H1 (cell line): ENCODE measurements around the gene SPG7. TPM values are rescaled to one million over a fixed set of nuclear protein-coding genes. Genes with fewer than 3 reads are reported as not detected.

Source experiments
- CTCF ChIA-PET: fragments of 300-600 bp; sonication (Branson Sonifier 250); formaldehyde crosslinking; loops from one replicate; lab custom pipeline; 2021; ENCODE audit not compliant: partially characterized antibody; lab: Charles Lee
- POLR2A ChIA-PET: fragments of 300-600 bp; sonication (Branson Sonifier 250); formaldehyde crosslinking; loops from one replicate; lab custom pipeline; 2021; ENCODE audit warnings: inconsistent platforms; ENCODE audit not compliant: partially characterized antibody; lab: Charles Lee
- DNase-seq, 2 experiments: peaks; one replicate each; pipeline versions ENCODE4 v3.0.0 to v3.0.0-alpha.2; 2010 to 2022; ENCODE audit warnings: low spot score in 2 of 2, low read depth in 1 of 2, mixed read lengths in 1 of 2
- FAIRE-seq: peaks from 2 replicates; lab custom pipeline; 2011; peaks lifted over from hg19 to GRCh38; lab: Jason Lieb, UNC
- H2AFZ ChIP-seq: 2 replicates; pipeline ENCODE4 v1.8.1; 2012; ENCODE audit warnings: low read length, inconsistent platforms
- H2AK5ac ChIP-seq: 2 replicates; pipeline ENCODE4 v1.6.1; 2013; ENCODE audit warnings: low read depth, low read length
- H2BK120ac ChIP-seq: replicated peaks from 2 replicates; pipeline ENCODE3; 2013; ENCODE audit warnings: low read depth, low read length, inconsistent platforms
- H2BK12ac ChIP-seq: 2 replicates; pipeline ENCODE4 v1.6.1; 2013; ENCODE audit warnings: low read depth, low read length
- H2BK15ac ChIP-seq: 2 replicates; pipeline ENCODE4 v1.6.1; 2013; ENCODE audit warnings: low read length
- H2BK20ac ChIP-seq: 2 replicates; pipeline ENCODE4 v1.6.1; 2013; ENCODE audit warnings: low read length
- H2BK5ac ChIP-seq: 2 replicates; pipeline ENCODE4 v1.6.1; 2013; ENCODE audit warnings: low read depth, low read length
- H3K14ac ChIP-seq: 2 replicates; pipeline ENCODE4 v1.6.1; 2013; ENCODE audit warnings: inconsistent platforms; ENCODE audit not compliant: insufficient read length
- H3K18ac ChIP-seq: 2 replicates; pipeline ENCODE4 v1.6.1; 2013; ENCODE audit warnings: low read length; ENCODE audit errors: extremely low read depth
- H3K23ac ChIP-seq: 2 replicates; pipeline ENCODE4 v1.6.1; 2013; ENCODE audit warnings: inconsistent platforms; ENCODE audit not compliant: insufficient read length
- H3K23me2 ChIP-seq: 2 replicates; pipeline ENCODE4 v1.6.1; 2013; ENCODE audit warnings: low read depth, low read length
- H3K27ac ChIP-seq: 2 replicates; pipeline ENCODE4 v1.6.1; 2011; ENCODE audit warnings: low read depth, low read length, inconsistent platforms
- H3K27me3 ChIP-seq, 4 experiments: replicated peaks in 1 of 4; 1 replicate in 1 of 4; 2 replicates in 3 of 4; pipeline versions ENCODE4 v1.6.1 to v1.8.1; 2011 to 2013; ENCODE audit warnings: low read length in 3 of 4, mild to moderate bottlenecking in 3 of 4, inconsistent platforms in 2 of 4, mixed read lengths in 2 of 4, moderate library complexity in 1 of 4; ENCODE audit not compliant: control insufficient read depth in 3 of 4, insufficient read depth in 3 of 4; ENCODE audit errors: extremely low read depth in 1 of 4
- H3K36me3 ChIP-seq, 4 experiments: 2 replicates each; pipeline versions ENCODE4 v1.6.1 to v1.8.1; 2011 to 2013; ENCODE audit warnings: mild to moderate bottlenecking in 4 of 4, low read length in 3 of 4, moderate library complexity in 2 of 4, control low read depth in 1 of 4, inconsistent platforms in 1 of 4; ENCODE audit not compliant: insufficient read depth in 4 of 4, control insufficient read depth in 2 of 4
- H3K4ac ChIP-seq: replicated peaks from 2 replicates; pipeline ENCODE3; 2013; ENCODE audit warnings: low read length, low read depth, mixed read lengths, inconsistent platforms; ENCODE audit not compliant: insufficient read length
- H3K4me1 ChIP-seq, 4 experiments: replicated peaks in 1 of 4; 1 replicate in 1 of 4; 2 replicates in 3 of 4; pipeline versions ENCODE4 v1.6.1 to v1.8.1; 2011 to 2013; ENCODE audit warnings: low read length in 3 of 4, inconsistent platforms in 2 of 4, mixed read lengths in 1 of 4; ENCODE audit not compliant: insufficient read depth in 4 of 4, control insufficient read depth in 3 of 4
- H3K4me2 ChIP-seq, 2 experiments: 2 replicates each; pipeline versions ENCODE4 v1.6.1 to v1.8.1; 2011 to 2013; ENCODE audit warnings: low read depth in 2 of 2, low read length in 2 of 2, control low read depth in 1 of 2, inconsistent platforms in 1 of 2, mild to moderate bottlenecking in 1 of 2; ENCODE audit not compliant: insufficient read depth in 1 of 2
- H3K4me3 ChIP-seq, 4 experiments: fragments of 200-600, 300-600 bp in 1 of 4; sonication (generic), shearing (Covaris generic), sonication (Bioruptor Twin) in 1 of 4; 2 replicates each; pipeline versions ENCODE4 v1.5.1 to v1.8.1; 2011 to 2016; ENCODE audit warnings: low read length in 4 of 4, low read depth in 3 of 4, control low read depth in 2 of 4, inconsistent platforms in 2 of 4, mild to moderate bottlenecking in 2 of 4, mixed read lengths in 1 of 4, moderate library complexity in 1 of 4; ENCODE audit not compliant: insufficient read depth in 2 of 4; ENCODE audit errors: extremely low read depth in 1 of 4
- H3K56ac ChIP-seq: replicated peaks from 2 replicates; pipeline ENCODE3; 2013; ENCODE audit warnings: low read depth, mild to moderate bottlenecking, mixed read lengths, low read length, inconsistent platforms; ENCODE audit not compliant: insufficient read length
- H3K79me1 ChIP-seq: 2 replicates; pipeline ENCODE4 v1.6.1; 2013; ENCODE audit warnings: low read depth, low read length, control low read depth
- H3K79me2 ChIP-seq, 2 experiments: 2 replicates each; pipeline versions ENCODE4 v1.6.1 to v1.8.1; 2012 to 2013; ENCODE audit warnings: low read length in 2 of 2, mild to moderate bottlenecking in 2 of 2, inconsistent platforms in 1 of 2; ENCODE audit not compliant: insufficient read depth in 2 of 2, control insufficient read depth in 1 of 2
- H3K9ac ChIP-seq, 4 experiments: replicated peaks in 1 of 4; 1 replicate in 1 of 4; 2 replicates in 3 of 4; pipeline versions ENCODE4 v1.6.1 to v1.8.1; 2011 to 2013; ENCODE audit warnings: low read depth in 3 of 4, low read length in 3 of 4, control low read depth in 2 of 4, mild to moderate bottlenecking in 2 of 4, moderate library complexity in 2 of 4, inconsistent platforms in 1 of 4; ENCODE audit errors: extremely low read depth in 1 of 4
- H3K9me3 ChIP-seq, 2 experiments: 2 replicates each; pipeline versions ENCODE4 v1.6.1 to v1.8.1; 2012 to 2013; ENCODE audit warnings: mild to moderate bottlenecking in 2 of 2, moderate library complexity in 2 of 2, control low read depth in 1 of 2, inconsistent platforms in 1 of 2, low read depth in 1 of 2, low read length in 1 of 2, mixed read lengths in 1 of 2; ENCODE audit not compliant: insufficient read depth in 2 of 2
- H4K20me1 ChIP-seq, 2 experiments: replicated peaks in 1 of 2; 2 replicates each; pipeline versions ENCODE3 to v1.8.1; 2011 to 2013; ENCODE audit warnings: inconsistent platforms in 2 of 2, low read length in 2 of 2, mild to moderate bottlenecking in 1 of 2; ENCODE audit not compliant: insufficient read depth in 2 of 2, control insufficient read depth in 1 of 2
- H4K5ac ChIP-seq: 2 replicates; pipeline ENCODE4 v1.6.1; 2013; ENCODE audit warnings: low read length, low read depth, mixed read lengths, inconsistent platforms; ENCODE audit not compliant: insufficient read length
- H4K8ac ChIP-seq: 2 replicates; pipeline ENCODE4 v1.8.0; 2013; ENCODE audit warnings: mild to moderate bottlenecking, moderate library complexity, low read length, inconsistent platforms; ENCODE audit not compliant: insufficient read depth; ENCODE audit errors: extremely low read depth
- H4K91ac ChIP-seq: replicated peaks from 2 replicates; pipeline ENCODE3; 2013; ENCODE audit warnings: low read length, mixed read lengths, inconsistent platforms; ENCODE audit not compliant: insufficient read length
- BCL11A ChIP-seq, 2 experiments: IDR thresholded peaks; one replicate each; pipeline ENCODE4 v1.6.1; 2011; ENCODE audit warnings: low read depth in 2 of 2, low read length in 2 of 2, mild to moderate bottlenecking in 2 of 2
- CEBPB ChIP-seq: IDR thresholded peaks from 2 replicates; pipeline ENCODE4 v1.6.1; 2012; ENCODE audit warnings: low read depth, low read length
- PHF8 ChIP-seq: fragments of 200-600 bp; sonication (generic); conservative IDR thresholded peaks from 2 replicates; pipeline ENCODE4 v1.7.1; 2012; ENCODE audit warnings: low read depth, mild to moderate bottlenecking, inconsistent platforms, low read length, moderate library complexity
- WGBS, 2 experiments: shearing (Covaris generic) in 1 of 2; methylation state at CpG; one replicate each; pipeline versions ENCODE4 v1.1.6 to v1.1.7; 2013 to 2015; ENCODE audit warnings: low lambda C conversion rate in 2 of 2, mixed read lengths in 2 of 2, inconsistent platforms in 1 of 2, low coverage in 1 of 2, missing lambda C conversion rate in 1 of 2; ENCODE audit not compliant: insufficient replicate concordance in 2 of 2, insufficient coverage in 1 of 2, insufficient read length in 1 of 2; ENCODE audit errors: extremely low coverage in 1 of 2, missing lambda C conversion rate in 1 of 2; 5-methylcytosine and 5-hydroxymethylcytosine counted together
- polyA plus RNA-seq, 7 experiments: library from polyadenylated mRNA; depleted of rRNA in 3 of 7; stranded (reverse) in 5 of 7; unstranded in 2 of 7; fragments of >200 nt in 5 of 7; fragments of 200-250 nt in 2 of 7; gene quantifications; 1 replicate in 5 of 7; 2 replicates in 1 of 7; 4 replicates in 1 of 7; pipeline versions ENCODE4 v1.2.1 to v1.2.3, GENCODE V29; 2011 to 2013; ENCODE audit warnings: missing spikeins in 2 of 7, mixed read lengths in 2 of 7
- total RNA-seq: library from RNA; stranded (reverse); fragmentation: NEBNext Ultra II Directional; extraction: Animal tissue kit (Norgen Biotek cat#: 25700); gene quantifications from 2 replicates; pipeline ENCODE4 v1.2.1, GENCODE V29; 2021
- TF ChIP-seq, protein P1 (sequence below): IDR thresholded peaks from 2 replicates; pipeline ENCODE4 v1.6.1; 2012; ENCODE audit warnings: inconsistent platforms
- TF ChIP-seq, protein P2 (sequence below): IDR thresholded peaks from 2 replicates; pipeline ENCODE4 v1.6.1; 2012; ENCODE audit warnings: inconsistent platforms

Gene SPG7
- total and polyA plus RNA-seq, 2 of the 8 experiments (the other 6 are each of a cell fraction or from before 2014, with no cell fraction given), result 72.1 to 113 TPM

DNA sequence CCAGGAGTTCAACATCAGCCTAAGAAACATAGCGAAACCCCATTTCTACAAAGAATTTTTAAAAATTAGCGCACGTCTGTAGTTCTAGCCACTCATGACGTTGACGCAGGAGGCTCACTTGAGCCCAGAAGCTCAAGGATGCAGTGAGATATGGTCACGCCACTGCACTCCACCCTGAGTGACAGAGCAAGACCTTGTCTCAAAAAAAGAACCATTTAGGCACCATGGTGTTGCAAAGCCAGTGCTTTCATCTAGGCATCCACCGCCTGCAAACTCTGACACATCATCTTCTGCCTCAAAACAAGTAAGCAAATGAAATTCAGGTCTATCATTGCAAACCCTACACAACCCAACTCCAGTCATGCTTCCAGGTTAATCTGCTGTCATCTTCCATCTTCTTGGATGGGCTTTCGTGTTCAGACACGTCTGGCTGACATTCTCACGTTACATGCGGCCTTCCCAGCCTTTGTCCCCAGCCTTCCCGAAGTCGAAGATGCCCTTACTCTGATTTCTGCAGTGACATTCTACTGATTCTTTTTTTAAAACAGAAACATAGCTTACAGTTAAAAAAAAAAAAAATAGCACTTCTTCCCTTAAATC, 26.7 kb upstream of the SPG7 start:
- no peak overlapping the region for H3K23ac ChIP-seq
- H3K27ac ChIP-seq, result no peak overlapping the region
- no peaks in the 10 kb centered on the region for H3K23me2 ChIP-seq
- DNase-seq (no peak), FAIRE-seq (no peak)
- no peak overlapping the region for H2BK20ac ChIP-seq
- no peak overlapping the region; a peak in 1 of 4 replicates for H3K4me2 ChIP-seq
- H3K4ac ChIP-seq, result no peak overlapping the region
- H3K14ac ChIP-seq, result no peak overlapping the region
- no peak overlapping the region for H2AFZ ChIP-seq
- H2BK12ac ChIP-seq, result no peak overlapping the region
- no peak overlapping the region for H2AK5ac ChIP-seq
- H3K9ac ChIP-seq, result no peak overlapping the region
- H4K5ac ChIP-seq, result no peak overlapping the region
- H4K91ac ChIP-seq, result no peak overlapping the region
- no peak overlapping the region for H3K4me3 ChIP-seq
- TF ChIP-seq BCL11A (IDR thresholded peaks at IDR 0.05; ENCODE audit: low read depth in 2 of 2, low read length in 2 of 2) (no peak), PHF8 (no peak), CEBPB (no peak)
- TF ChIP-seq, protein P1, sequence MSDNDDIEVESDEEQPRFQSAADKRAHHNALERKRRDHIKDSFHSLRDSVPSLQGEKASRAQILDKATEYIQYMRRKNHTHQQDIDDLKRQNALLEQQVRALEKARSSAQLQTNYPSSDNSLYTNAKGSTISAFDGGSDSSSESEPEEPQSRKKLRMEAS, result no peak
- TF ChIP-seq, protein P2, sequence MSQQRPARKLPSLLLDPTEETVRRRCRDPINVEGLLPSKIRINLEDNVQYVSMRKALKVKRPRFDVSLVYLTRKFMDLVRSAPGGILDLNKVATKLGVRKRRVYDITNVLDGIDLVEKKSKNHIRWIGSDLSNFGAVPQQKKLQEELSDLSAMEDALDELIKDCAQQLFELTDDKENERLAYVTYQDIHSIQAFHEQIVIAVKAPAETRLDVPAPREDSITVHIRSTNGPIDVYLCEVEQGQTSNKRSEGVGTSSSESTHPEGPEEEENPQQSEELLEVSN, result no peak
- H2BK15ac ChIP-seq, result no peak overlapping the region
- CTCF ChIA-PET, result interaction anchor here (1.2 to 2.1 kb wide), 2 partner anchors 9 to 173 kb away, joined by 7 read pairs; no protein-coding TSS in a partner anchor
- no peaks in the 10 kb centered on the region for H3K36me3 ChIP-seq
- no peak overlapping the region for H2BK5ac ChIP-seq
- no peak overlapping the region for H4K8ac ChIP-seq
- H3K4me1 ChIP-seq, result peaks cover 4 to 21% (median 10%) of the 10 kb centered on the region in 4 experiments
- H3K9me3 ChIP-seq, result no peaks in the 10 kb centered on the region
- no peak overlapping the region for H3K56ac ChIP-seq
- peaks cover 6% of the 10 kb centered on the region; the same call in 1 of the 2 replicates for H3K79me1 ChIP-seq
- no peak overlapping the region for H2BK120ac ChIP-seq
- H3K18ac ChIP-seq, result no peak overlapping the region
- POLR2A ChIA-PET, result interaction anchor here (0.8 to 1.1 kb wide), 3 partner anchors 27 to 83 kb away, joined by 3 read pairs; no protein-coding TSS in a partner anchor
- peaks cover 79 to 100% of the 10 kb centered on the region in 2 experiments for H3K79me2 ChIP-seq
- peaks cover 50 to 53% of the 10 kb centered on the region in 2 experiments for H4K20me1 ChIP-seq
- H3K27me3 ChIP-seq, result no peaks in the 10 kb centered on the region
- WGBS, 2 experiments, result 92% methylated on average over 13 of the region's 13 CpGs; no CpG with 5 or more reads in 1 of the 2 experiments
